Measurements from ENCODE around the gene EHBP1.

The EHBP1 gene

GRCh38 chr2:62768615-62769014 is 63.1 kb downstream of the EHBP1 start:
- TF ChIP-seq USF1 (IDR thresholded peaks at IDR 0.05) (no peak), REST (IDR thresholded peaks at IDR 0.05; ENCODE audit: low read depth) (no peak), NFIC (IDR thresholded peaks at IDR 0.05) (no peak), MAX (IDR thresholded peaks at IDR 0.05) (no peak), ZBTB7A (IDR thresholded peaks at IDR 0.05; ENCODE audit: low read depth) (no peak), EP300 (IDR thresholded peaks at IDR 0.05; ENCODE audit: borderline replicate concordance) (no peak), RAD21 (IDR thresholded peaks at IDR 0.05; ENCODE audit: low read depth) (no peak)

GRCh38 chr2:62770629-62771028 is 65.1 kb downstream of the EHBP1 start:
- TF ChIP-seq FOXM1 (IDR thresholded peaks at IDR 0.05; ENCODE audit: borderline replicate concordance, low read depth): no peak
- no peak for TF ChIP-seq EGR1 (IDR thresholded peaks at IDR 0.05)
- no peak for TF ChIP-seq TEAD4 (IDR thresholded peaks at IDR 0.05)
- no peak for TF ChIP-seq MAX (IDR thresholded peaks at IDR 0.05)
- TF ChIP-seq USF1 (IDR thresholded peaks at IDR 0.05): no peak
- TF ChIP-seq ZBTB7A (IDR thresholded peaks at IDR 0.05; ENCODE audit: low read depth): no peak
- no peak for TF ChIP-seq TCF12 (IDR thresholded peaks at IDR 0.05; ENCODE audit: low read depth)

GRCh38 chr2:62774555-62775366 is 69.2 kb downstream of the EHBP1 start:
- TF ChIP-seq REST (IDR thresholded peaks at IDR 0.05; ENCODE audit: low read depth) (no peak), RAD21 (IDR thresholded peaks at IDR 0.05; ENCODE audit: low read depth) (peak; percentile 80)

- TF ChIP-seq ZBTB7A (IDR thresholded peaks at IDR 0.05; ENCODE audit: low read depth) (no peak), YY1 (IDR thresholded peaks at IDR 0.05; ENCODE audit: low read depth) (no peak), EP300 (IDR thresholded peaks at IDR 0.05; ENCODE audit: borderline replicate concordance) (no peak), CEBPB (IDR thresholded peaks at IDR 0.05) (no peak), EGR1 (IDR thresholded peaks at IDR 0.05) (no peak), TEAD4 (IDR thresholded peaks at IDR 0.05) (no peak), TCF12 (IDR thresholded peaks at IDR 0.05; ENCODE audit: low read depth) (no peak), CREB1 (IDR thresholded peaks at IDR 0.05; ENCODE audit: low read depth) (no peak), NFIC (IDR thresholded peaks at IDR 0.05) (no peak), FOXM1 (IDR thresholded peaks at IDR 0.05; ENCODE audit: borderline replicate concordance, low read depth) (no peak)
Measured at GRCh38 chr2:62775367-62775668, 69.8 kb downstream of the EHBP1 start.

GRCh38 chr2:62783679-62784078 is 78.2 kb downstream of the EHBP1 start:
- TF ChIP-seq EP300 (IDR thresholded peaks at IDR 0.05; ENCODE audit: borderline replicate concordance) (no peak), NFIC (IDR thresholded peaks at IDR 0.05) (no peak), MAX (IDR thresholded peaks at IDR 0.05) (no peak), CREB1 (IDR thresholded peaks at IDR 0.05; ENCODE audit: low read depth) (no peak), USF1 (IDR thresholded peaks at IDR 0.05) (no peak), RAD21 (IDR thresholded peaks at IDR 0.05; ENCODE audit: low read depth) (no peak), TCF12 (IDR thresholded peaks at IDR 0.05; ENCODE audit: low read depth) (no peak), TEAD4 (IDR thresholded peaks at IDR 0.05) (no peak), EGR1 (IDR thresholded peaks at IDR 0.05) (no peak)

GRCh38 chr2:62784341-62784740 is 78.8 kb downstream of the EHBP1 start:
- TF ChIP-seq TCF12 (IDR thresholded peaks at IDR 0.05; ENCODE audit: low read depth) (no peak), MAX (IDR thresholded peaks at IDR 0.05) (no peak), USF1 (IDR thresholded peaks at IDR 0.05) (no peak), NFIC (IDR thresholded peaks at IDR 0.05) (no peak), TEAD4 (IDR thresholded peaks at IDR 0.05) (no peak), RAD21 (IDR thresholded peaks at IDR 0.05; ENCODE audit: low read depth) (no peak), EP300 (IDR thresholded peaks at IDR 0.05; ENCODE audit: borderline replicate concordance) (no peak), TAF1 (IDR thresholded peaks at IDR 0.05; ENCODE audit: low read depth) (no peak), ZBTB7A (IDR thresholded peaks at IDR 0.05; ENCODE audit: low read depth) (no peak), REST (IDR thresholded peaks at IDR 0.05; ENCODE audit: low read depth) (no peak), EGR1 (IDR thresholded peaks at IDR 0.05) (no peak), YY1 (IDR thresholded peaks at IDR 0.05; ENCODE audit: low read depth) (no peak), FOXM1 (IDR thresholded peaks at IDR 0.05; ENCODE audit: borderline replicate concordance, low read depth) (no peak), CEBPB (IDR thresholded peaks at IDR 0.05) (no peak), CREB1 (IDR thresholded peaks at IDR 0.05; ENCODE audit: low read depth) (no peak)
